GM12874 (cell line): ENCODE results near the gene SDF2.
A peak's percentile ranks its signal among the peaks of the same experiment; 100 is the strongest.

Source experiments
- CTCF ChIP-seq: IDR thresholded peaks from 2 replicates; pipeline ENCODE4 v1.5.1; 2011; ENCODE audit warnings: low read depth, mild to moderate bottlenecking, control low read depth, low read length, moderate library complexity; ENCODE audit not compliant: insufficient read depth

SDF2 gene

GRCh38 chr17:28657756-28658155 is 4.0 kb downstream of the SDF2 start:
- no peak for TF ChIP-seq CTCF

- TF ChIP-seq CTCF, result no peak
Observed at GRCh38 chr17:28655160-28655559, 6.5 kb downstream of the SDF2 start.

GRCh38 chr17:28648698-28649097 is 13.0 kb downstream of the SDF2 start:
- no peak for TF ChIP-seq CTCF

GRCh38 chr17:28646039-28646754 is 15.5 kb downstream of the SDF2 start:
- no peak for TF ChIP-seq CTCF

GRCh38 chr17:28645576-28645939 is 16.1 kb downstream of the SDF2 start:
- TF ChIP-seq CTCF, result no peak

- TF ChIP-seq CTCF, result no peak
Observed at GRCh38 chr17:28644787-28645575, 16.7 kb downstream of the SDF2 start, which contains the start of gene BLTP2. TSS of gene BLTP2 (minus strand) at chr17:28645158. CDS start at chr17:28645056, 102 bp downstream.

GRCh38 chr17:28643983-28644786 is 17.5 kb downstream of the SDF2 start:
- TF ChIP-seq CTCF, result peak; percentile 65
